Stimulated activated CD4-positive, alpha-beta T cell treated with anti-CD3 and anti-CD28 coated beads, Interleukin-12 subunit alpha, Interleukin-12 subunit beta, amount 100 ng/mL, for 24 hours (primary cell): ENCODE data around the gene KLRC4.
"Not testable (repeated sequence)": the region's sequence is repeated elsewhere in the genome, so short reads cannot be mapped to it uniquely, and the experiment has no call there.

Source experiments
- DNase-seq, 2 experiments: peaks; one replicate each; pipeline ENCODE4 v3.0.0-alpha.2; 2020; ENCODE audit warnings: low read depth in 2 of 2

The KLRC4 gene, protein sequence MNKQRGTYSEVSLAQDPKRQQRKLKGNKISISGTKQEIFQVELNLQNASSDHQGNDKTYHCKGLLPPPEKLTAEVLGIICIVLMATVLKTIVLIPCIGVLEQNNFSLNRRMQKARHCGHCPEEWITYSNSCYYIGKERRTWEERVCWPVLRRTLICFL

DNA sequence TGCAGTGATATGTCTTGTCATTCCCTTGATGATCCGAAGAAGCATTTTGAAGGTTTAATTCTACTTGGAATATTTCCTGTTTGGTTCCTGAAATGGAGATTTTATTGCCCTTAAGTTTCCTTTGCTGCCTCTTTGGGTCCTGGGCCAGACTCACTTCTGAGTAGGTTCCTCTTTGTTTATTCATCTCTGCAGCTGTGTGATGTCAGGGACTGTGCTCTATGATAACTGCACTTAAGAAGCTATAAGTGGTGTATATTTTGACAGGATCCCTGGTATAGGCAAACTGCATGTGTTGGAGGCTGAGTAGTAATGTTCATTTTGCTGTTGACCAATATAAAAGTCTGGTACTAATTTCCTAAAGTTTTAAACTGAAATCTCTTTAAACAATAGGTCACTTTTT lies at the start of gene KLRC4:
Gene KLRC4 (minus strand): TSS at position 366 of the 400 bp plus-strand sequence. CDS start 182 bp downstream, at position 184.
- DNase-seq: no peak

DNA sequence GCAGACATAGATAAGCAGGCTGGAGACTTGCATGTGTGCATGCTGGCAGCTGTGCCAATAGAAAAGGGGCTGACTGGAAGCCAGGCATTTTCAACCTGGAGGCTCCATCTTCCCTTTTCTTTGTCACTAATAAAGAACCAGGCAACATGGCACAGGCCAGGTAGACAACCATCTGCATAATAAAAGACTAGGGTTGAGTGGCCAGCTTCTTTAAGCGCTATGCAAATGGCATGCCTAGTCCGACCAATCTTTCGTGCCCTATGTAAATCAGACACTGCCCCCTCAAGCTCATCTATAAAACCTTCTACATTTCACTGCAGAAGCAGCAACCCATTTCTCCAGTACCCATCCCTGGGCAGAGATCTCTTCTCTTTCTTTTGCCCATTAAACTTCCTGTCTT lies 48.2 kb upstream of the KLRC4 start:
- no peak for DNase-seq

DNA sequence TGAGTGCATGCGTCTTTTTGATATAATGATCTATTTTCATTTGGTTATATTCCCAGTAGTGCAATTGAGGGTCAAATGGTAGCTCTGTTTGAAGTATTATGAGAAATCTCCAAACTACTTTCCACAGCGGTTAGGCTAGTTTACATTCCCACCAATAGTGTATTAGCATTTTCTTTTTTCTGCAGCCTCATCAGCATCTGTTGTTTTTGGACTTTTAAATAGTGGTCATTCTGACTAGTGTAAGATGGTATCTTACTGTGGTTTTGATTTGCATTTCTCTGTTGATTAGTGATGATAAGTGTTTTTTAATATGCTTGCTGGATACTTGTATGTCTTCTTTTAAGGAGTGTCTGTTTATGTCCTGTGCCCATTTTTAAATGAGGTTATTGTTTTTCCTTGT lies 47.3 kb upstream of the KLRC4 start:
- DNase-seq: no peak

DNA sequence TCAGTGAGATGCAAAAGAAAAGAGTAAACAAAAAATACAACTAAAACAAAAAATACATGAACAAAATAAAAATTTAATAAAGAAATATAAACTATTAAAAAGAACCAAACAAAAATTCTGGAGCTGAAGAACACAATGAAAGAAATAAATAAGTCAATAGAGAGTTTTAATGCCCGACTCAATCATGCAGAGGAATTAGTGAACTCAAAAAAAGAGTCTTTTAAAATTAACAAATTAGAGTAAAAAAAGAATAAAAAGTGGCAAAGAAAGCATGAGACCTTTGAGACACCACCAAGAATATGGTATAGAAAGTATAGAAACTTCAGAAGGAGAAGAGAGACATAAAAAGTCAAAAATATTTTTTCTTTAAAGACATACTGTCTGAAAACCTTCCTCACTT lies 46.2 kb upstream of the KLRC4 start:
- DNase-seq: no peak

DNA sequence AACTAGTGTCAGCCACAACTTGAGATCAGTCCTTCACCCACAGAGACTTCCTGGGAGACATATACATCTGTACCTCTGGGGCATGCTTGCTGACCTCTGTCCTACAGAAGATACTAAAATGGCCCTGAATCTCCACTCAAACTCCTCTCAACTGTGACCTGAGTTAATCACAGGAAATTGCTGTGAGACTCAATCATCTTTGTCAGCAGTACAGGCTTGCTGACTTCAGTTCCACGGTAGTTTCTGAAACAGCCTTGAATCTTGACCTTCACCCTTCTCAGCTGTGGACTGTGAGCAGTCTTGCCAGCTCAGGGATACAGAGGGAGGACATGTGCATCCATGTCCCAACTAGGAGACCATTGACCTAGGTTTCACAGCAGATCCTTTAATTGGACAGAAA lies 45.0 kb upstream of the KLRC4 start:
- DNase-seq: no peak

DNA sequence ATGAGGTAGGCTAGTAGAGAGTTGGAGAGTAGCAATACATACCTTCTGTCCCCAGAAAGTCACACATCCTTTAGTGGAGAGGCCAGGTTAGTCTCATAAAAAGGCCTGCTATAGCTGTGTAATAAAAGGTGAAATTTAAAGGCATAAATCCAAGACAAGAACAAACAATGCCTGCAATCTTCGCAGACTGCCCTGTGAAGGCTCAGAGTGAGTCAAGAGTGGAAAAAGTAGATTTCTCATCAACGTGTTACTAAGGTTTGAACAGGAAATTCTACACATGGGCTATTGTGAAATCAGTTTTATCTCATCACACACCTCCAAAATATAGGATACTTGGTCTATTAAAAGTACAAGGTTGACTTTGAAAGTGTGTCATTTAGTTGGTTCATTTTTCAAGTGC lies 43.6 kb upstream of the KLRC4 start, which contains the start of gene KLRC1:
Gene KLRC1 (minus strand): TSS at position 222 of the 400 bp plus-strand sequence. CDS start 2,221 bp downstream, outside the sequence.
- DNase-seq: no peak

DNA sequence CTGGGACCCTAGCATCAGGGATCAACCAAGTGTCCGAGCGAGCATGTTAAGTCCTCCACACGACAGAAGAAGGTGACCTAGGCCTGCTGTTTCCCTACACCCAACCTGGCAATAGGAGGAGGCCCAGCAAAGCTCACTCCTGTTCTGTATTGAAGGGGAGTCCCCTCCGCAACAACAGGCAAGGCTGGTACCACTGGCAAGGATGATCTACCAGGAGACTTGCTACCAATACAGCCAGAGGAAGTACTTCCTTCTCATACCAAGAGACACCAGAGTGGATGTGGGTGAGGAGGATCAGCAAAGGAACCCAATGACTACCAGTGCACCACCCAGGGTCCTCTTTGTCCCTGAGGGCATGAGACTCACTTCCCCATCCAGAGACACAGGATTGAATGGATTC lies 38.7 kb upstream of the KLRC4 start:
- no peak for DNase-seq

DNA sequence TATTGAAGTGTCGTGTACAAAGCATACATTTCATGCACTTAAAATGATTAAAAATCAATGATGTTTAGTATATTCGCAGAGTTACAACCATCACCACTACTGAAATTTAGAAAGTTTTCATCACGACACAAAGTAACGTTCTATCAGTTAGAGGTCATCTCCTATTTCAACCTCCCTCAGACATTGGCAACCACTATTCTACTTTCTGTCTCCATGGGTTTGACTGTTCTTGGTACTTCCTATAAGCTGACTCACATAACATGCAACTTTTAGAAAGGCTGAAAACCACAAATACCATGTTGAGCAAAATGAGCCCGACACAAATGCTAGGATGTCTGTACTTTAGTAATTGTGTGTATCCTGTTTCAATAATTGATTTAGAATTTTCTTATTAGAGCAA lies 36.5 kb upstream of the KLRC4 start:
- DNase-seq: not testable (repeated sequence)

DNA sequence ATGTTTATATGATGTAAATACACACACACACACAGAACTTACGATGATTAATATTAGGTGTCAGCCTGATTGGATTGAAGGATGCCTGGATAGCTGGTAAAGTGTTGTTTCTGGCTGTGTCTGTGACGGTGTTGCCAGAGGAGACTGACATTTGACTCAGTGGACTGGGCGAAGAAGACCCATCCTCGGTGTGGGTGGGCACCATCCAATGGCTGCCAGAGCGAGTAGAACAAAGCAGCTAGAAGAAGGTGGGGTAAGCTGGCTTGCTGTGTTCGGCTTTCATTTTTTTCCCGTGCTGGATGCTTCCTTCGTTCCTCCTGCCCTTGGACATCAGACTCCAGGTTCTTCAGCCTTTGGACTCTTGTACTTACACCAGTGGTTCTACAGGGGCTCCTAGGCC lies 31.6 kb upstream of the KLRC4 start:
- not testable (repeated sequence) for DNase-seq

DNA sequence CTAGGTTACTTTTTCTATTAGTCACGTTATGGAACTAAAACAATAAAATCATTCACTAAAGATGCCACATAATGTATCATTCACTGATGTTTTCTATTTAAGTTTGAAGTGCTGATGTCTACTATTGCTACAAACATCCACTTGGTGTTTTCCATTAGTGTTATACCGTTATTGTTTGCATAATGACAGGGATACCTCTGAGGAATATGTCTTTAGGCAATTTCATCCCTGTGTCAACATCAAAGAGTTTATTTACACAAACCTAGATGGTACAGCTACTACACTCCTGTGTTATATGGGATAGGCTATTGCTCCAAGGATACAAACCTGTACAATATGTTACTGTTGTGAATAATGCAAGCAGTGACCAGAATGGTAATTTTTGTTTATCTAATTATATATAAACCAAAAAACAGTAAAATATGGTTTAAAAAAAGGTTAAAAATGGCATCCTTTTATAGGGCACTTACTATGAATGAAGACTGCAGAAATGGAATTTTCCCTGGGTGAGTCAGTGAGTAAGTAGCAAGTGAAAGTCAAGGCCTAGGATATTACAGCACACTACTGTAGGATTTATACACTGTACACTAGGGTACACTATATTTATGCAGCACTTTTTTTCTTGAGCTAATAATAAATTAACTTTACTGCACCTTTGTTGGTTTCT lies 30.2 kb upstream of the KLRC4 start:
- not testable (repeated sequence) for DNase-seq

DNA sequence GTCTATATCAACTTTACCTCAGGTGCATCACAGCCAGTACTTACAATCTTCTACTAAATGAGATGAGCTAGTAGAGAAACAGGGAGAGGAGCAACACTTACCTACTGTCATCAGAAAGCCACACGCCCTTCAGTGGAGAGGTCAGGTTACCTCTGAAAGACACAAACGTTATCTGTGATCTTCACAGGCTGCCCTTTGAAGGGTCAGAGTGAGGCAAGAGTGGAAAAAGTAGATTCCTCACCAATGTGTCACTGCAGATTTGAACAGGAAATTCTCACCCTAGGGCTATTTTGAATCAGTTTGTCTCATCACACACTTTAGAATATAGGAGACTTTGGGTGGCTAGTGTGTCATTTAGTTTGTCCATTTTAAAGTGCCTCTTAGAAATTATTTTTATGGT lies 28.0 kb upstream of the KLRC4 start:
- not testable (repeated sequence) for DNase-seq

DNA sequence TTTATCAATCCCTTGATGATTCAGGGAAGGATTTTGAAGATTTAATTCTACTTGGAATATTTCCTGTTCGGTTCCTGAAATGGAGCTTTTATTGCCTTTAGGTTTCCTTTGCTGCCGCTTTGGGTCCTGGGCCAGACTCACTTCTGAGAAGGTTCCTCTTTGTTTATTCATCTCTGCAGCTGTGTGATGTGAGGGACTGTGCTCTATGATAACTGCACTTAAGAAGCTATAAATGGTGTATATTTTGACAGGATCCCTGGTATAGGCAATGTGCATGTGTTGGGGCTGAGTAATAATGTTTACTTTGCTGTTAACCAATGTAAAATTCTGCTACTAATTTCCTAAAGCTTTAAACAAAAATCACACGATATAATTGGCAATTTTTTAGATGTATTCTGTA lies 26.3 kb upstream of the KLRC4 start, which contains the start of gene KLRC2:
Gene KLRC2 (minus strand): TSS at position 195 of the 400 bp plus-strand sequence. CDS start 24 bp downstream, at position 171.
- DNase-seq: not testable (repeated sequence)

DNA sequence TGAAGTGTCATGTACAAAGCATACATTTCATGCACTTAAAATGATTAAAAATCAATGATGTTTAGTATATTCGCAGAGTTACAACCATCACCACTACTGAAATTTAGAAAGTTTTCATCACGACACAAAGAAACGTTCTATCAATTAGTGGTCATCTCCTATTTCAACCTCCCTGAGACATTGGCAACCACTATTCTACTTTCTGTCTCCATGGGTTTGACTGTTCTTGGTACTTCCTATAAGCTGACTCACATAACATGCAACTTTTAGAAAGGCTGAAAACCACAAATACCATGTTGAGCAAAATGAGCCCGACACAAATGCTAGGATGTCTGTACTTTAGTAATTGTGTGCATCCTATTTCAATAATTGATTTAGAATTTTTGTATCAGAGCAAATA lies 21.1 kb upstream of the KLRC4 start:
- not testable (repeated sequence) for DNase-seq

DNA sequence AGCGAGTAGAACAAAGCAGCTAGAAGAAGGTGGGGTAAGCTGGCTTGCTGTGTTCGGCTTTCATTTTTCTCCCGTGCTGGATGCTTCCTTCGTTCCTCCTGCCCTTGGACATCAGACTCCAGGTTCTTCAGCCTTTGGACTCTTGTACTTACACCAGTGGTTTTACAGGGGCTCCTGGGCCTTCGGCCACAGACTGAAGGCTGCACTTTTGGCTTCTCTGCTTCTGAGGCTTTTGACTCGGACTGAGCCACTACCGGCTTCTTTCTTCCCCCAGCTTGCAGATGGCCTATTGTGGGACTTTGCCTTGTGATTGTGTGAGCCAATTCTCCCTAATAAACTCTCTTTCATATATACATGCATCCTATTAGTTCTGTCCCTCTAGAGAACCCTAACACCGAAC lies 16.4 kb upstream of the KLRC4 start:
- not testable (repeated sequence) for DNase-seq

DNA sequence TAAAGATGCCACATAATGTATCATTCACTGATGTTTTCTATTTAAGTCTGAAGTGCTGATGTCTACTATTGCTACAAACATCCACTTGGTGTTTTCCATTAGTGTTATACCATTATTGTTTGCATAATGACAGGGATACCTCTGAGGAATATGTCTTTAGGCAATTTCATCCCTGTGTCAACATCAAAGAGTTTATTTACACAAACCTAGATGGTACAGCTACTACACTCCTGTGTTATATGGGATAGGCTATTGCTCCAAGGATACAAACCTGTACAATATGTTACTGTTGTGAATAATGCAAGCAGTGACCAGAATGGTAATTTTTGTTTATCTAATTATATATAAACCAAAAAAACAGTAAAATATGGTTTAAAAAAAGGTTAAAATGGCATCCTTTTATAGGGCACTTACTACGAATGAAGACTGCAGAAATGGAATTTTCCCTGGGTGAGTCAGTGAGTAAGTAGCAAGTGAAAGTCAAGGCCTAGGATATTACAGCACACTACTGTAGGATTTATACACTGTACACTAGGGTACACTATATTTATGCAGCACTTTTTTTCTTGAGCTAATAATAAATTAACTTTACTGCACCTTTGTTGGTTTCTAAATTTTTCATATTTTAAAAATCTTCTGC lies 14.8 kb upstream of the KLRC4 start:
- DNase-seq: not testable (repeated sequence)

DNA sequence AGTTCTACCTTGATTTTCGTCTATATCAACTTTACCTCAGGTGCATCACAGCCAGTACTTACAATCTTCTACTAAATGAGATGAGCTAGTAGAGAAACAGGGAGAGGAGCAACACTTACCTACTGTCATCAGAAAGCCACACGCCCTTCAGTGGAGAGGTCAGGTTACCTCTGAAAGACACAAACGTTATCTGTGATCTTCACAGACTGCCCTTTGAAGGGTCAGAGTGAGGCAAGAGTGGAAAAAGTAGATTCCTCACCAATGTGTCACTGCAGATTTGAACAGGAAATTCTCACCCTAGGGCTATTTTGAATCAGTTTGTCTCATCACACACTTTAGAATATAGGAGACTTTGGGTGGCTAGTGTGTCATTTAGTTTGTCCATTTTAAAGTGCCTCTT lies 12.6 kb upstream of the KLRC4 start:
- not testable (repeated sequence) for DNase-seq

DNA sequence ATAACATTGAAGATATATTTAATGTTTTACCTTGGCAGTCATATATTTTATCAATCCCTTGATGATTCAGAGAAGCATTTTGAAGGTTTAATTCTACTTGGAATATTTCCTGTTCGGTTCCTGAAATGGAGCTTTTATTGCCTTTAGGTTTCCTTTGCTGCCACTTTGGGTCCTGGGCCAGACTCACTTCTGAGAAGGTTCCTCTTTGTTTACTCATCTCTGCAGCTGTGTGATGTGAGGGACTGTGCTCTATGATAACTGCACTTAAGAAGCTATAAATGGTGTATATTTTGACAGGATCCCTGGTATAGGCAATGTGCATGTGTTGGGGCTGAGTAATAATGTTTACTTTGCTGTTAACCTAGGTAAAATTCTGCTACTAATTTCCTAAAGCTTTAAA lies 10.8 kb upstream of the KLRC4 start, which contains the start of gene KLRC3:
Gene KLRC3 (minus strand): TSS at position 262 of the 400 bp plus-strand sequence. CDS start 45 bp downstream, at position 217.
- not testable (repeated sequence) for DNase-seq

DNA sequence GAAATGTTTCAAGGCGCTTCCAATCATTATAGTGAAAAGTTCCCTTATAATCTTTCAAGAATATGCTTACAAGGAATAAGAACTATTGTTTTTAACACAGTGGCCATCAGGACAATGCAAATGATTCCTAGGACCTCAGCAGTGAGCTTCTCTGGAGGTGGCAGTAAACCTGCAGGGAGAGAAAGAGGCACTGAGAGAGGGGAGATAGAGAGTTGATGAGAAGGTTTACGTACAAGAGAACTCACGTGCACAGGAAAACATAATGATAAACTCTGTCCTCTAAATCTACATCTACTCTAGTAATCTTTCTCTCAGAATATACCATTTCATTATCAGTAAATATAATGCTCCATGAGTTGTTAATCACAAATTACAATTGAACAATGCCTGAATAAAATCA lies 715 bp downstream of the KLRC4 start:
- no peak for DNase-seq

DNA sequence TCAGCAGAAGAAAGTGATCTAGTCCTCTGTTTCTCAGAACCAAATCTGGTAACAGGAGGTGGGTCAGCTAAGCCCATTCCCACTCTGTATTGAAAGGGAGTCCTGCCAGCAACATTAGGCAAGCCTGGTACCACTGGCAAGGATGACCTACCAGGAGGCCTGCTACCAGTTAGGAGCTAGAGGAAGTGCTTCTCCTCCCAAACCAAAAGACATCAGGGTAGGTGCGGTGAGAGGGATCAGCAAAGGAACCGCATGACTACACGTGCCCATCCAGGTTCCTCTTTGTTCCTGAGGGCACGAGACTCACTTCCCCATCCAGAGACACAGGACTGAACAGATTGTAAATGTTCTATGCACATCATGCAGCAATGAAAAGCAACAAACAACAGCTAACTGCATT lies 2.8 kb downstream of the KLRC4 start:
- DNase-seq: no peak

DNA sequence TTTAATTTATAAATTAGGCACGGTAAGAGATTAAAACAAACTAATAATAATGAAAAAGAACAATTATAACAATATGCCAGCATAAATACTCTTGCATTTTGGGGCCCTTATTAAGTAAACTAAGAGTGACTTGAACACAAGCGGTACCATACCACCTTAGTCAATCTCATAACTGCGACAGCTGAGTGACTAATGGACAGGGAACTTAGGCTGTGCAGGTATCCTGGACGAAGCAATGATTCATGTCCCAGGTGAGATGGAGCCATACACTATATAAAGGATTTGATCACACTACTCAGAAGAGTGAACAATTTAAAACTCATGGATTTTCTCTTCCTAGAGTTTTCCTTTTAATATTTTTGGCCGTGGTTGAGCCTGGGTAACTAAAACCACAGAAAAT lies 4.3 kb downstream of the KLRC4 start:
- DNase-seq: no peak

DNA sequence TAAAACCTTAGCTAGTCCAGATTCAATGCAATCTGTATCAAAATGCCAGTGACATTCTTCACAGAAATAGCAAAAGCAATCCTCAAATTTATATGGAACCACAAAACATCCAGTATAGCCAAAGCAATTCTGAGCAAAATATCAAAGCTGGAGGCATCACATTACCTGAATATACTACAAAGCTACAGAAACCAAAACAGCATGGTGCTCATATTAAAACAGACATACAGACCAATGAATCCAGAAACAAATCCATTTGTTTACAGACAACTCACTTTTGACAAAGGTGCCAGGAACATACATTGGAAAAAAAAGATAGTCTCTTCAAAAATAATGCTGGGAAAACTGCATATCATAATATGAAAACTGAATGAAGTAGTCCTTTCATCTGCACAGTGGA lies 4.8 kb downstream of the KLRC4 start:
- DNase-seq: no peak

DNA sequence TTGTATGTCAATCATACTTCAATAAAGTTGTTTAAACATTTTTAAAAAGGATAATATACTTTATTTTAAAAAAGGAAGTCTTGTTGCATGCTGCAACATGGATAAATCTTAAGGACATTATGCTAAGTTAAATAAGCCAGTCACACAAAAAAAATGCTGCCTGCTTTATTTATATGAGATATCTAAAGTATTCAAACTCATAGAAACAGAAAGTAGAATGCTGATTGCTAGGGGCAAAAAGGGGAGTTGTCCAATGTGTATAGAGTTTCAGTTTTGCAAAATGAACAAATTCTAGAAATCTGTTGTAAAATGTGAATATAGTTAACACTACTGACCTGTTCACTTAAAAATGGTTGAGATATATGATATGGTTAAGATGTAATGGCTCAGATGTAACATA lies 8.7 kb downstream of the KLRC4 start:
- DNase-seq: no peak

DNA sequence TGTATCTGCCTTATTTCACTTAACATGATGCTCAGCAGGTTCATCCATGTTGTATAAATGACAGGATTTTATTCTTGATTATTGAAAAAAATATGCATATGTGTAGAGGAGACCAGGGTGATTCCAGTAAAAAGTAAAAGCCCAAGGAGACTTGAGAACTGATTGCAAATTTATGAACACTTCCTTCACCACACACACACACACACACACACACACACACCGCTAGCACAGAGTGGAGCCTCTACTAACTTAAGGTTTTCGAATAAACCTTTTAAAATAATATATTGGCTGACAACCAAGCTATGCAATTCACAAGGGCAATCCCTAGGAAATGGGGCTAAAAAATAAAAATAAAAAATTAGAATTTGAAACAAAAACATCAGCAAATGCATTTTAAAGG lies 11.4 kb downstream of the KLRC4 start:
- DNase-seq: no peak
